GM12801 (cell line): ENCODE measurements around the gene IL36B.

ENCODE experiments used
- TF ChIP-seq, protein P1 (sequence below): IDR thresholded peaks from one replicate; pipeline ENCODE4 v1.5.1; 2011; ENCODE audit warnings: control low read depth; ENCODE audit not compliant: insufficient read length; ENCODE audit errors: extremely low read depth

Gene IL36B

DNA sequence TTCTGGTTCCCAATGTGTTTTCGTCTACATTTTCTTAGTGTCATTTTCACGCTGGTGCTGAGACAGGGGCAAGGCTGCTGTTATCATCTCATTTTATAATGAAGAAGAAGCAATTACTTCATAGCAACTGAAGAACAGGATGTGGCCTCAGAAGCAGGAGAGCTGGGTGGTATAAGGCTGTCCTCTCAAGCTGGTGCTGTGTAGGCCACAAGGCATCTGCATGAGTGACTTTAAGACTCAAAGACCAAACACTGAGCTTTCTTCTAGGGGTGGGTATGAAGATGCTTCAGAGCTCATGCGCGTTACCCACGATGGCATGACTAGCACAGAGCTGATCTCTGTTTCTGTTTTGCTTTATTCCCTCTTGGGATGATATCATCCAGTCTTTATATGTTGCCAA, 67.6 kb downstream of the IL36B start:
- TF ChIP-seq, protein P1, sequence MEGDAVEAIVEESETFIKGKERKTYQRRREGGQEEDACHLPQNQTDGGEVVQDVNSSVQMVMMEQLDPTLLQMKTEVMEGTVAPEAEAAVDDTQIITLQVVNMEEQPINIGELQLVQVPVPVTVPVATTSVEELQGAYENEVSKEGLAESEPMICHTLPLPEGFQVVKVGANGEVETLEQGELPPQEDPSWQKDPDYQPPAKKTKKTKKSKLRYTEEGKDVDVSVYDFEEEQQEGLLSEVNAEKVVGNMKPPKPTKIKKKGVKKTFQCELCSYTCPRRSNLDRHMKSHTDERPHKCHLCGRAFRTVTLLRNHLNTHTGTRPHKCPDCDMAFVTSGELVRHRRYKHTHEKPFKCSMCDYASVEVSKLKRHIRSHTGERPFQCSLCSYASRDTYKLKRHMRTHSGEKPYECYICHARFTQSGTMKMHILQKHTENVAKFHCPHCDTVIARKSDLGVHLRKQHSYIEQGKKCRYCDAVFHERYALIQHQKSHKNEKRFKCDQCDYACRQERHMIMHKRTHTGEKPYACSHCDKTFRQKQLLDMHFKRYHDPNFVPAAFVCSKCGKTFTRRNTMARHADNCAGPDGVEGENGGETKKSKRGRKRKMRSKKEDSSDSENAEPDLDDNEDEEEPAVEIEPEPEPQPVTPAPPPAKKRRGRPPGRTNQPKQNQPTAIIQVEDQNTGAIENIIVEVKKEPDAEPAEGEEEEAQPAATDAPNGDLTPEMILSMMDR = no peak

DNA sequence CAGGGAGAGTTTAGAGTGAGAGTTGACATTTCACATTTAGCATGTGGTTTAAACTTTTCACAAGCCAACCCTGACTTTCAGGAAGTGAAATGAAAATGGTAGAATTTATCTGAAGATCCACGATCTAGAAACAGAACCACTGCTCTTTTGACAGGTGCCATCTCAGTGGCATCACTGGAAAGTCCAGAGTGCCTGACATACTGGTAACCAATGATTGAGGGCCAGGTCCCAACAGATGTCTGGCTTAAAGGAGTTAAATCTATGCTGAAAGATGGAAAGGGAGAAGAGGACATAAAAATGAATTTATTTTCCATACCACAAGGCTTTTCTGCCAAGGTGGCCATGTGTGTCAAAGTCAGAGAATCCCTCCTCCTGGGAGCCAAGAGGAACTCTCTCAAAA, 72.1 kb downstream of the IL36B start:
- TF ChIP-seq, protein P1 = no peak

GRCh38 chr2:112979731-112980130, 72.9 kb downstream of the IL36B start:
- TF ChIP-seq, protein P1 = no peak

DNA sequence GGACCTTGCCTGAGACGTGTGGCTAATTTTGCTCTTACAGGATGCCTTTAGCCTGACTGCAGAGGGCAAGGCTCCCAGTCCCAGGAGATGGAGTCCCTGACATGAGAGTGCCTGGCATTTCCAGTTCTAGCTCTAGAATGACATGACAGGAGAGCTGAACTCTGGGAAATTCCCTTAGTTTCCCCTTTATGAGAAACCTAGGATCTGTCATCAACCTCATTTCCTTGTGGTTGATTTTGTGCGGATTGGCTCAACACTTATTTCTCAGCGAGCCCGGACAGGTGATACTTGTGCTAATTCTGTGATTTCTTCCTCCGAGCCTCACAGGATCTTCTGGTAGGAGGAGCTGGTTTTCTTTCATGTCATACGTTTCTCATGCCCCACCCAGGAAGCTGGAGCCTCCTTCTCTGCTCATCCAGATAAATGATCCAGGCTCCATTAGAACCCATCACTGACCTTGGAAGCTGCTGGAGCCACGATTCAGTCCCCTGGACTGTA, 75.1 kb downstream of the IL36B start, which contains the start of gene IL36G:
Gene IL36G, plus strand, starts transcription at position 448 of the 498 bp plus-strand sequence. CDS start 633 bp downstream, outside the sequence.
- TF ChIP-seq, protein P1 = no peak
